NCI-H1105 (cell line): ENCODE measurements around the gene MAP3K5.

Experiments
- DNase-seq: peaks from one replicate; lab custom pipeline; 2025; lab: John Stamatoyannopoulos, UW

MAP3K5 gene

DNA sequence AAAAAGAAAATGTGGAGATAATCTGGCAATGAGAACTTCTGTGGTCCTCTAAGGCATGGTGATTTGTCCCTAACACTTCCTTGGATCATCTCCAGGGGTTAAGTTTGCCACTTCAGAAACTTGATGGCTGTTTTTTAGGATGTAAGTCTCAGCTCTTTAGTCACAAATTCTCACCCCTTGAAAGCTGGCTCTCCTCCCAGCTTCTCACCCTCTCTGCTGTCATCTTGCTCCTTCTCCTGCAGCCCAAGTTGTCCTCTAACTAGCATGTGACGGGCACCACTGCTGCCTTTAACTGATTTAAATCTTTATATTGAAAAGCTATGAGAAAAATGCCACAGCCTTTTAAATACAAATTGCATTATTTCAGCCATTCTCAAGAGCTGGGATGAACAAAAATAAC lies 107.8 kb downstream of the MAP3K5 start:
- no peak for DNase-seq

DNA sequence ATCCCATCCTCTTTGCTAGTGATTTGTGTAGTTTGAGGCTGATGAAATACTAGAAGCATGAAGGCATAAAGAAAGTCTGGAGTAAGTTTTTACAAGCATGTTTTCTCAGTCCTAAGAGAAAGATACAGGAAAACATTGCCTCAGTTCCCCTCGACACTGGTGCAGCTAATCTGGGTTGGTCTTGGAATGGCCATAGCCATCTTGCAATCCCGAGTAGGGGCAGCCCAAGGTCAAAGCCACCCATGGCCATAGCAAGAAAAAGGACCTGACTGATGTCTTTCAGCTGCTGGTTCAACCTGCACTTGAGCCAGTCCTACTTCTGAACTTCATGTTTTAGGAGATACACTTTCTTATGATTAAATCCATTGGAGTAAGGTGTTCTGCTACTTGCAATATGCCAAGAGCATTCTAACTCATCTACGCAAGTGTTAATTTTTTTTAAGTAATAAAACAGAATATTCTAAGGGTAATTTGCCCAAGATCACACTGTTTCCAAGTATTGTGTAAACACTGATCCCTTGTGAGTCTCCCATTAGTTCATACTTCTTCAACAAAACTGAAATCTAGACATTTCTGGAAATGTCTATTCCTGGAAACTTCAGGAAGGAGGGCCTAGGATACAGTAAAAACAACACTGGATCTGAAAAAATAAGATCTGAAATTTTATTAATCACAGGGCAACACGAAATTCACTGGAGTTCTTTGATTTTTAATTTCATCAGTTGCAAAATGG lies 108.9 kb downstream of the MAP3K5 start:
- DNase-seq: no peak

DNA sequence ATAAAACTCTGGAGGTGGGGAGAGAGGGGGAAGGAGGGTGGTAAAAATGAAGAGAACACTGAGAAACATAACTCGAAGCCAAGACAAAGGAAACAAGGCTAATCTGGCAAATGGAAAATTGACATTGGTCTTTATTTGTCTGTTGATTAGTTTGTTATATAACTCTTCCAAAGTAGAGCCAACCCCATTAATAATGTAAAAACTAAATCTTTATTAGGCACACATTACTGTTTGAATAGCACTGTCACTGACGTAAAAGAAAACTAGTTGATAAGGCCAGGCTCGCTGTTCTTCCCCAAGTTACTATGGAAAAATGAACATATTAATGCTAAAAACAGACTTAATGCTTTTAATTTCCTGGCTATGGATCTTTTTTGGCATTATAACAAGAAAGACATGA lies 110.0 kb downstream of the MAP3K5 start:
- no peak for DNase-seq

DNA sequence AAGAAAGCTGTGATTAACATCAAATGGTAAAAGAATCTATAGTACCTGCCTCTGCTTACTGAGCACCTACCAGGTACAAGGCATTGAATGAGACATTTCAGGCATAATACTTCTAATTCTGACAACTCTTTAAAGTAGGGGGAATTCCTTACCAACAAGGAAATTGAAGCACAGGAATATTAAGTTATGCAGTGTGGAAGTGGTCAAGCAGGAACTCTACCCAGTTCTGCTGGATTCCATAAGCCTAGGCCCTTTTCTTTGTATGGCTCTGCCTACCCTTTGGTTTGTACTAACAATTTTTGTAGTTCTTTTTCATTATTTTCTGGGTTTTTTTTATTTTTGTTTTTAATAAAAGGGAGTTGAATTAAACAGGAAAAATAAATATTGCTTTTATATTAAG lies 114.5 kb downstream of the MAP3K5 start:
- DNase-seq: no peak

DNA sequence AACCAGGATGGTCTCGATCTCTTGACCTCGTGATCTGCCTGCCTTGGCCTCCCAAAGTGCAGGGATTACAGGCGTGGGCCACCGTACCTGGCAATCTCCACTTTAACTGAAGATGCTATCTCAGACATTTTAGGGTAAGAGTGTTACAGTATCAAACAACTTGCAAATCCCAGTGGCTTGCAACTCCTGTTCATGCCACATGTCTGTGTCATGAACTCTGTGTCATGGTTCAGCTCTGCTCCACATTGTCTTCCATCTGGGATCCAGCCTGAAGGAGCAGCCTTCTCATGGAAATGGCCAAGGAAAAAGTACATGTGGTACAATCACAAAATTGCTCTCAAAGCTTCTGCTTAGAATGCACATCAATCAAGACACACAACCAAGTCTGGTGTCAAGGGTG lies 114.9 kb downstream of the MAP3K5 start:
- DNase-seq: no peak

DNA sequence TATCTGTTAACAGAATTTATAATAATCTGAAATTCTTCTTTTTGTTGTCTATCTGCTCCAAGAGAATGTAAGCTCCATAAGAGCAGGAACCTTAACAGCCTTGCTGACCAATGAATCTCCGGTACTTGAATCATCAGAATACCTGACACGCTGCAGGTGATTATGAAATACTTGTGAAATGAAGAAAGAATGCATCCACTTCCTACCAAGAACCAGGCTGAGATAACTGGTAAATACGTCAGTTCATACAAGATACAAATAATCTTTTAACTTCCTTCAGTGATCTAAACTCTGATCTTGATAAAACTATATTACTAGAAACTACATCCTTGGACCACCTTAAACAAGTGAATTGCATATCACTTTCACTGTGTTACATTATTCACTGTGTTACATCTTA lies 116.2 kb downstream of the MAP3K5 start:
- no peak for DNase-seq

DNA sequence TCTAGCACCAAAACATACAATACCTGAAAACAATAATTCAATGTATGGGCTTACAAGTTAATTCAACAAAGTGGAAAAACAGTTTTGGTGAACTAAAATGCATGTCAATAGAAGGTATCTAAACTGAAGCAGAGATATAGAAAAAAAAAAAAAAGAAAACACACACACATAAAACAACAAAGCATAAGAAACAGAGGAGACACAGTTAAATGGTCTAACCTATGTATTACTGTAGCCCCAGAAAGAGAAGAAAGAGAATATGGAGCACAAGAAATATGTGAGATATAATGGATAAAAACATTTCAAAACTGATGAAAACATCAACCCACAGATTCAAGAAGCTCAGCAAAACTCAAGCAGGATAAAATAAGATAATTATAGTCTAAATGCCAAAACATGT lies 118.7 kb downstream of the MAP3K5 start:
- no peak for DNase-seq

DNA sequence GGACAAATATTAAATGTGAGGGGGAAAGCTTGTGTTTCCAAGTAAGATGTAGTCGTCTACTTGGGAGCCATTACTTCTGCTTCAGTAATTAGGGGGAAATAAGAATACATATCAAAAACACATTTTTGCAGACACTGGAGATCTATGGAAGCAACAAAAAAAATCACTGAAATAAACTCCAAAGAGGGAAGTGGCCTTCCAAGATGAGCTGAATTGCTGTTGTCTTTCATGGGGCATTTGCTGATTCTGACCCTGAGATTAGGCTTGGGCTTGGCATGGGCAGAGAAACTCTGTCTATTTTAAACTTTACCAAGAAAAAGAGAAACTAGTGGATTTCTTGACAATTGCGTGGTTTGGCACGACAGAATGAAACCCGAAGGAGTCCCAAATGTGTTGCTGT lies 120.1 kb downstream of the MAP3K5 start:
- DNase-seq: no peak

DNA sequence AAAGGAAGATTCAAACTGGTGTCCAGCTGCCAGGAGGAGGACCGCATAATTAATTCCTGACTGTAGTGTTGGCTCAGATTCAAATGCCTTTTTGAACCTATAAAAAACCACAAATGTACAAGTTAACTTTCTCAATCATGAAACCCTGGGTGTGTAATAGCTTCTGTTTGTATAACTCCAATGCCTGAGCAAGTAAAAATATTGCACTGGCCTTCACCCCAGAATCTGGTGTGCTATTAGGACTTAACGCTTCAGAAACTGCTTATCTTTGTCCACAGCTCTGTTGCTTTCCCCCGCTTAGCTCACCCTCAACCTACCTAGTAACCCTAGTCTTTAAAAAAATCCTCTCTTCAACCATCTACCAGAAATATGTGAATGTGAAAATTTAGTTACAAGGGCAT lies 123.0 kb downstream of the MAP3K5 start:
- peak; percentile 10 for DNase-seq

DNA sequence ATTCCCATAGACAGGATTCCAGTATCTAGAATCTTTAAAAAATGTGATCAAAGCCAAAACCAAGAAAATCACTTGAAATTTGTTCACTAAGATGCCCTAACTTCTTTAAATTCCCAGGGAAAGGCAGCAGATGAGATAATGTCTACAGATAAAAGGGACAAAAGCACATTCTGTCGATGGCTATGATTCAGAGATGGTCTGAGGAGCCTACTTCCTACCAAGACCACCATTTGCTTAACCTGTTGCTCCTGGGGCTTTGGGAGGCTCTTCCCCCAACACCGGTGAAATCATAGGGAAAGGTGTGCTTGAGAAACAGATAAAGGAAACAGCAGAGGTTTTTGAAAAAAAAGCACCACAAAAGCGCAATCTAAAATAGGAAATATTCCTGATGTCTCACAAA lies 123.7 kb downstream of the MAP3K5 start:
- no peak for DNase-seq

DNA sequence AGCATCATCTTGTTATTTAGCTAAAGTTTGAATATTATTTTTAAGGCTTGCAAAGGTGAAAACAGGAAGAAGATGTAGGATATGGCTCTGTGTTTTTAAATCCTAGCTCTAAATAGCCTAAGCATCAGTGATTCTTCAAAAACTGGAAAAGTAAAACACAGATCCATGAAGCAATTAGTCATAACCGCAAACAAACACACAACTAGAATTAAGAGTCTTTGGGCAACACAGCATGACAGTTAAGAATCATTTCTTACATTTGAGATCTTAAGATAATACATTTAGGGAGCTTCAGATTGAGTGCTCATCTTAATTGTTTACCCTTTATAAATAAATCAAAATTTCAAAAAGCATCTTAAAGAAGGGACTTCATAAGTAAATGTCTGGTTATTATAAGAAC lies 126.2 kb downstream of the MAP3K5 start:
- DNase-seq: no peak

DNA sequence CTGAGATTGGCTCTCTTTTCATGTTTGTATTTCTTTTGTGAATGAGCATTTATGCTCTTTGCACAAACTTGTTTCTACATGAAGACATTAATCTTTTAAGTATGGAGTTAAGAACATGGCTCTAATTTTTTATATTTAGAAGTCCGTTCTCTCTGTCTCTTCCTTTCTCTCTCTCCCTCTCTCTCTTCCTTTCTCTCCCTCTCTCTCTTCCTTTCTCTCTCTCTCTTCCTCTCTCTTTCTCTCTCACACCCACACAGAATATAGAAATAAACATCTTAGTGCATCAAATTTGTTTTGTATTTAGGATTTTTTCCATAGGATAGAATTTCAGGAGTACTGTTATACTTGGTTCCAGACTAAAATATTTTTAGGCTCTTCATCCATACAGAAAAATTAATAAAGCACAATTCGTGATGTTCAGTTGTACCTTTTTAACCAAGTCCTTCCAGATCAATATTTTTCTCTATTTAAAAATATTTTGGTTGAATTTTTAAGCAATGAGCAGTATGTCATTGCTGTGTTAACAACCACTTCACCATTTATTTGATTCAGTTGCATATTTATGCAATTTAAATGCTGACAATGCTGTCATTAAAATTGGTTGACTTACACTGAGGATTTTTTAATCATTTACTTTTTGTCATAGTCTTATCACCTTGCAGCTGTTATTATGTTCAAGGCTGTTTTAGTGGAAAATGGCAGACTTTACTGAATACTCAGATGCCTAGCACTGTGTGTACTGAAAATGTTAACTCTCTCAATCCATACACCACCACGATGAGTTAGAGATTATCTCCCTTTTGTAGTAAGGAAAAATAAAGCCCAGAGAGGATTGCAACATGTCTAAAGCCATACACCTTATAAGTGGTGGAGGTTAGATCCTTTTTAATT lies 129.7 kb downstream of the MAP3K5 start:
- no peak for DNase-seq

DNA sequence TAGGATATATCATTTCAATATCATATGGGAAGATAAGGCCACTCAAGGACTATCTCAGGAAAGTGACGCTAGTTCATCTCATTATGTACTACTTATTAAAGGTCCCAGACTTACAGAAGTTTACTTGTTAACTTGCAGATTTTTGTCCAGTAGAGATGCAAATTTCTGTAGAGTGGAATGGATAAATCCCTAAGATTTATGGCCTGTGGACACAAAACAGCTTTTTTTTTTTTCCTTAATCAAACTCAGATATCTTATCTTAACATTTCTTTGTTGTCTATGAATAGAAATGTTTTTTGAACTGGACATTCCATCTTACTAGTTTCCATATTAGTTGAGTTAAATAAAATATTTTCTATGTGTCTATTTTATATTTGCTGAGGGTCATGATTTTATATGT lies 131.6 kb downstream of the MAP3K5 start:
- no peak for DNase-seq

DNA sequence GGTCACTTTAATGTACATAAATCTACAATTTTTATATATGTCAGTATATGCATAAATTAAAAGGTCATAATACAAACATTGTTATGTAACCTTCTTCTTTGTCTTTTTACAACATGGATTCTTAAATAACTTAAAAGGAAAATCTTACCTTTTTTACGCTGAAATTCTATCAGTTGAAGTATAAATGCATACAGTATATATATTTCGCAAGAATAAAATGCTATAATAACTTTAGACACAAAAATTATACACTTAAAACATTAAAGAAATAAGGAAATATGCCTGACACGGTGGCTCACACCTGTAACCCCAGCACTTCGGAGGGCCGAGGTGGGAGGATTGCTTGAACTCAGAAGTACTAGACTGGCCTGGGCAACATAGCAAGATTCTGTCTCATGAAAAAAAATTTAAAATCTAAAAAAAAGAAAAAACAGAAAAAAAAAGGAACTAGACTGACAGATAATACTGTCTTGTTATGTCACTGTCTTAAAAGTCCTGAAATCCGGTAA lies 132.2 kb downstream of the MAP3K5 start:
- DNase-seq: no peak

DNA sequence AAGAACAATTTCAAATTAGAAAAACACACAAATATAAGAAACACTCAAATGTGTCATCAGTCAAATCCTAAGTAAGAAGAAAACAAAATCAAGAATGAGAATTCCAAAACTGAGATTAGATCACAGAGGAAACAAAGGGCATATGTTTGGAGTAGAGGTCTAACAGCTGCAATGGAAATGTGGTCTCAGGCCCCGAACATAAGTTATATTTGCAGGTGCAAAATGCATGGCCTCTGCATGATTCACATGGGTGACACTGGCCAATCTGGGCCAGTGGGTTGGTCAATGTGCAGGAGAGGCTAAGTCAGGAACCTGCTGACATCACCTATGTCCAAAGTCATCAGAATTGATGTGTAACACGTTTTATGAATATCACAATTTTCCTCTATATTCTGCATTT lies 133.6 kb downstream of the MAP3K5 start:
- no peak for DNase-seq

DNA sequence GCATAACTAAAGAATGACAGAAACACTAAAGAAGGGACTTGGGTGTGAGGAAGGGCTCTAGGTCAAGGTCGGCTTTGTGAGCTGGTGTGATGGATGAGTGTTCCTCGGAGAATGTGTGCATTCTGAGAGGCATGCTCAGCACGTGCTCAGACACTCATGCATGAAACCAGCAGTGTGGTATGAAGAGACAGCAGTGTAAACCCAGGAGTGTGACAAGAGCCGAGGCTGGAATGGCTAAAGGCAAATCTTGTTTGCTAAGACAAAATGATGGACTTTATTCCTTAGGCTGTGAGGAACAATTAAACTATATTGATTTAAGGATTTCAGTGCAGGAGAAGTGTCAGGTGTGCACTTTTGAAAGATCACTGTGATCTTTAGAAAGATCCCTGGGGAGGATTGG lies 134.6 kb downstream of the MAP3K5 start:
- no peak for DNase-seq

DNA sequence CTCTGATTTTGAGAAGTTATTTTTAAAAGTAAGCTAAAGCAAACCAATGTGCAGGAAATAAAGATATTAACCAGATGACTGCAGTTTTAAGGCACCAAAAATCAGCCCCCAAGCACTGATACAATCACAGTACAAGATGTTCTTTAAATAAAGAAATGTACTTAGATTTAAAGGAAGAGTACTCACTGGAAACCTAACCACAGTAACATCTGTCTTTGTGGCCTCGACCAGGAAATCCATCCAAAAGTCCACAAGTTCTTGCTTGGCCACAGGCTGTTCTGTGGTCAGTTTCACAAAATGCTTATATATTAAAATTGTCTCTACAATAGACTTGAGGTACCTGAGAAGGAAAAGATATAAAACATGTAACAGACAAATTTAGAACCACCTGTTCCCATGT lies 136.2 kb downstream of the MAP3K5 start:
- no peak for DNase-seq

DNA sequence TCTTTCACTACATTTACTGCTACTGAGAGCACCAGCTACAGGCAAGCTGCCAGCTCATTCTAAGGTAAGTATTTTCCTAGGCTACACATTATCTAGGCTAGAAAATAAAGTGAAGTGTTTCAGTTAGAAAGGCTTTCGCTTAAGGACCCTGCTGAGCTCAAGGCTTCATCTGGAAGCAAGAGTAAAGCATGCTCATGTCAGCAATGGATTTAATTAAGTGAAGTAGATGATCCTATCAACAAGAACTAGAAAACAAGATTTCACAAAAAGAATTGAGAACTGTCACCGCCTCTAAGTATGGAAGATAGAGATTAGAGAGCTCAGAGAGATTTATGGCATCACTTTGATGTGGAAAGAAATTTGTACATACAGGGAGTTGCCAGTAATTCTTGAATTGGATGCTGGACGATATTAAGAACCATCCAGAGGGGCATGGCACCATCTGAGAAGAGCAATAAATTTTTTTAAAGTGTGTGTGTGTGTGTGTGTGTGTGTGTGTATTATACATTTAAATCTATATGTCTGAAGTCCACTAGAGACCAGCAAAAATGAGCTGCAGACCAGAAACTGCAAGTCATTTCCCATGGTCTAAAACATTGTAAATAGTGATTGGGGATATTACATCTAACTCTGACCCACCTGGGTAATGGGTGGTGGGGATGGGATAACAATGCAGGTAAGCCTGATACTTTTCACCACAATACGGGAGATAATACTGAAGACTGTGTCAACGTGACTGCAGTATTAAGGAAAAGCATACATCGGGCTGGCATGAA lies 136.8 kb downstream of the MAP3K5 start:
- peak; percentile 81 for DNase-seq

DNA sequence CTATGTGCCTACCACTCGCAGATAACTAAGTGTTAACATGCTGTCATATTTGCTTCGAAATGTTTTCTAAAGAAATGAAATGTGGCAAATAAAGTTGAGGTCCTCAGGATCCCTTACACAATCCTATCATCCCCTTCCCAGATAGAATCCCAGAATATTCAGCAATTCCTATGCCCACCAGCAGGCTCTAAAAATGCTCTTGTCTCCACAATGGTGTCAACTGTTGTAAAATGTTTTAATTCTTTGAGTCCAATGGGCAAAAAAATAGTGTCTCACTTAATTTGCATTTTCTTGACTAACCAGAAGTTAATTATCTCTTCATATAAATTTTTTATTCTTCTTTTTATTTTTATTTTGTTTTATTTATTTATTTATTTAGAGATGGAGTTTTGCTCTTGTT lies 138.2 kb downstream of the MAP3K5 start:
- DNase-seq: no peak

DNA sequence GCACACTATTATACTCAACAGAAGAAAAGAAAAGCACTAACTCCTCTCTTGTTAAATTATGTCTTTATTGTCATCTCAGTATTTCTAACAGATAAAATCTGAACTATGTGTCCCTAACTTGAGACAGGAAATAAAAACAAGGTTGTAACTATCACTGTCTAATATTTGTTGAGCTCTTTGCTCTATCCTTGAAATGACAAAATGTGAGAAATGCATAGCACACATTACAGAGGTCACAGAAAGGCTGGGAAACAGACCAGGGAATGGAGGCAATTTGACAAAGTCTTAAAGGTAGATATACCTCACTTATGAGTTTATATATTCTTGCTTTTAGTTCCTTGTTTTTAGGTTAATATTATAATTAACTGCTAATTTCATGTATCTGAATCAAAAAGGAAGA lies 139.6 kb downstream of the MAP3K5 start:
- no peak for DNase-seq

DNA sequence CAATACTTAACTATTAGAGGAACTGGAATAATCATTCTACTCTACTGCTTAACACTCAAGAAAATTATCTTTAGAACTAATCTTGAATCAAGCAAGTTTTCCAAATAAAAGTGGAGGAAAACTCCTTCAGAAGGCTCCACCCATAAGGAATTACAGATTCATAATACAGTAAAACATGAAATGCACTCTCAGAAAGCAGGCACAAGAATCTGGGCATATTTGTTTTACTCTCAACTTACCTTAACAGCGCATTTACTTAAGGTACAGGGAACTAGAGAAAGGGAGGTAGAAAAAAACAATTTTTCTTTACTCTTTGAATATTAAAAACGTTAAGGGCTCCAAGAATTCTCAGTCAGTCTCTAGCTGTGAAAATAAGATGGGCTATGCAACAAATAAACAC lies 140.3 kb downstream of the MAP3K5 start:
- DNase-seq: no peak

DNA sequence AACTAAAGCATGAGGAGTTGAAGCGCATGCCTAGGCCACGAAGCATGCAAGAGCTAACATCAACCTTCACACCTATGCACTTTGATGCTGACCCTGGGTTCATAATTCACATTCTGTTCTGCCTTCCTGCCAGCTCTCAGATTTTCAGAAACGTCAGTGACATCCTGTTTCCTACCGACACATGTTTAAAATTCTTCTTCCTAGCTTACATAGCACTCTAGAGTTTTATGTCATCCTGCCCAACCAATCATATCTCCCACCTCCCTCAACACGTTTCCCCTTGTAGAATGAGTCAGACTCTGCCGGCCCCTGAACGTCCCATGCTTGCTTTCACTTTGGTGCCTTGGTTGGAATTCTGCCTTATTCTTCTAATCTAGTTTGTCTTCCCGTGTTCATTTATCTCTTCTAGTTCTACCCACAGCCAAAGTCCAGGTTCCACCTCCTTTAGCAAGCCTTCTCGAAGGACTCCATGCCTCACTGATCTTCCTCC lies 144.9 kb downstream of the MAP3K5 start:
- no peak for DNase-seq
